Fibroblast of pulmonary artery (primary cell): ENCODE data around the gene CAMSAP3.

ENCODE experiments used
- DNase-seq: peaks from one replicate; pipeline ENCODE4 v3.0.0-alpha.2; 2010; ENCODE audit warnings: low read depth
- H3K4me3 ChIP-seq: replicated peaks from 2 replicates; pipeline ENCODE4 v1.5.1; 2011; ENCODE audit warnings: low read depth, mild to moderate bottlenecking, control low read depth, low read length, moderate library complexity
- TF ChIP-seq, protein P1 (sequence below): IDR thresholded peaks from 2 replicates; pipeline ENCODE4 v1.5.1; 2011; ENCODE audit warnings: mild to moderate bottlenecking, control low read depth, low read length, inconsistent platforms; ENCODE audit errors: missing control alignments

The CAMSAP3 gene

DNA sequence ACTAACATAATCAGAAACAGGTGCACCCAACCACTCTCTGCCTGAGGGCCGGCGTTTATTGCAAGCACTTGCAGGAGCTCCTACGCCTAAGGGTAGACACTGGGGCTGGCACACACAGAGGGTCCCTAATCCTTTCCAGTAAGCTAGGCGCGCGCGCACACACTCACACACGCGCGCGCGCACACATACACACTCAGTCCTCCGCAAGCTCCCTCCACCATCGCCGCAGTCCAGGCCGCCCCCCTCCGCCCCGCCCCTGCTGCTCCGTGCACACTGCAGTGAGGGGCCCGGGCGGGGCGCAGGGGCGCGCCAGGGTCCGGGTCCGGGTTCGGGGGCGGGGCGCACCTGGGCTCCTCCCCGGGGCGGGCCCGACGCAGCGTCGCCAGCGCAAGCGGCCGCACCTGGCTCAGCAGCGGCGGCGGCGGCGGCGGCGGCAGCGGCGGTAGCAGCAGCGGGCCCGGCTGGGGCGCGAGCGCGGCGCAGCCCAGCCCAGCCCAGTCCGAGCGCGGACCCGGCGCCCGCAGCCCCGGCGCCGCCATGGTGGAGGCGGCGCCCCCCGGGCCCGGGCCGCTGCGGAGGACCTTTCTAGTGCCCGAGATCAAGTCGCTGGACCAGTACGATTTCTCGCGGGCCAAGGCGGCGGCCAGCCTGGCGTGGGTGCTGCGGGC, at the start of gene CAMSAP3:
TSS of gene CAMSAP3 (plus strand) at position 398 of the 668 bp plus-strand sequence. CDS start at position 538, 140 bp downstream.
- TF ChIP-seq, protein P1, sequence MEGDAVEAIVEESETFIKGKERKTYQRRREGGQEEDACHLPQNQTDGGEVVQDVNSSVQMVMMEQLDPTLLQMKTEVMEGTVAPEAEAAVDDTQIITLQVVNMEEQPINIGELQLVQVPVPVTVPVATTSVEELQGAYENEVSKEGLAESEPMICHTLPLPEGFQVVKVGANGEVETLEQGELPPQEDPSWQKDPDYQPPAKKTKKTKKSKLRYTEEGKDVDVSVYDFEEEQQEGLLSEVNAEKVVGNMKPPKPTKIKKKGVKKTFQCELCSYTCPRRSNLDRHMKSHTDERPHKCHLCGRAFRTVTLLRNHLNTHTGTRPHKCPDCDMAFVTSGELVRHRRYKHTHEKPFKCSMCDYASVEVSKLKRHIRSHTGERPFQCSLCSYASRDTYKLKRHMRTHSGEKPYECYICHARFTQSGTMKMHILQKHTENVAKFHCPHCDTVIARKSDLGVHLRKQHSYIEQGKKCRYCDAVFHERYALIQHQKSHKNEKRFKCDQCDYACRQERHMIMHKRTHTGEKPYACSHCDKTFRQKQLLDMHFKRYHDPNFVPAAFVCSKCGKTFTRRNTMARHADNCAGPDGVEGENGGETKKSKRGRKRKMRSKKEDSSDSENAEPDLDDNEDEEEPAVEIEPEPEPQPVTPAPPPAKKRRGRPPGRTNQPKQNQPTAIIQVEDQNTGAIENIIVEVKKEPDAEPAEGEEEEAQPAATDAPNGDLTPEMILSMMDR = no peak
- DNase-seq = no peak
- no peak within 1 kb of the TSS for H3K4me3 ChIP-seq

DNA sequence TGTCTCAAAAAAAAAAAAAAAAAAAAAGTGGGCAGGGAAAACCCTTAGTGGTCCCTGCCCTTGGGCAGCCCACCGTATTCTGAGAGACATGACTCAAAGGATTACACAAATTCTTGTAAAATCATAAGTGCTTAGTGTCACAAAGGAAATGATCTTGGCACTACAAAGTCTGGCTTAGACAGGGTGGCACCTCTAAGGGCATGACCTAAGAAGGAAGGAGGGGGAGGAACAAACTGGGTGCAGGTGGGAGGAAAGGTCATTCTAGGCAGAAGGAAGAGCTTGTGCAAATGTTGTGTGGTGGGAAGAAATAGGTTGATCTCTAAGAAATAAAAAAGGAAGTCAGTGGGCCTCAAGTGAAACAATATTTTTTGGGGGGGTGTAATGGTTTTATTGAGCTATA, 49.8 kb upstream of the CAMSAP3 start:
- no peak for DNase-seq
- TF ChIP-seq, protein P1 = no peak
- H3K4me3 ChIP-seq = no peak overlapping the region

- no peak overlapping the region for H3K4me3 ChIP-seq
- TF ChIP-seq, protein P1 = no peak
- DNase-seq = no peak
Measured at GRCh38 chr19:7547159-7547558, 48.5 kb upstream of the CAMSAP3 start.

- TF ChIP-seq, protein P1 = no peak
- no peak for DNase-seq
- no peak overlapping the region for H3K4me3 ChIP-seq
Measured at GRCh38 chr19:7549429-7550148, 46.1 kb upstream of the CAMSAP3 start.

DNA sequence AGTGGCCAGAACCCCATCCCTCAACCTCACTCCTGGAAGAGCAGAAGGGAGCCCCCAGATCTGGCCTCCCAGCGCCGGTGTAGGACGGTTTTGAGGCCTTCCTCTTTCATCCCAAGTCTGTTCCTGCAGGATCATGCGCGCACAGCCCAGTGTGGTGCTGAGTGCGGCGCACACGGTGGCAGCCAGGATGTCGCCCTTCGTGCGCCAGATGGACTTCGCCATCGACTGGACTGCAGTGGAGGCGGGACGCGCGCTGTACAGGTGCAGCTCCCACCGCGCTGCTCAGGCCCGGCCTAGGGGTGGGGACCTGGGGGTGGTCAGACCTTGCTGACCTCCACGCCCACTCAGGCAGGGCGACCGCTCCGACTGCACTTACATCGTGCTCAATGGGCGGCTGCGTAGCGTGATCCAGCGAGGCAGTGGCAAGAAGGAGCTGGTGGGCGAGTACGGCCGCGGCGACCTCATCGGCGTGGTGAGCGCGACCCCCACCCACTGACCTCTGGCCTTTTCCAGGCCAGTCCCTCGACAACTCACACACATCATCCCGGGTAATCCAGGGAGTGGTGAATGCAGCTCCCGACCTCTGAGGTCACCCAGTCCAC, 45.4 kb upstream of the CAMSAP3 start:
- H3K4me3 ChIP-seq = no peak overlapping the region
- no peak for DNase-seq
- TF ChIP-seq, protein P1 = no peak

DNA sequence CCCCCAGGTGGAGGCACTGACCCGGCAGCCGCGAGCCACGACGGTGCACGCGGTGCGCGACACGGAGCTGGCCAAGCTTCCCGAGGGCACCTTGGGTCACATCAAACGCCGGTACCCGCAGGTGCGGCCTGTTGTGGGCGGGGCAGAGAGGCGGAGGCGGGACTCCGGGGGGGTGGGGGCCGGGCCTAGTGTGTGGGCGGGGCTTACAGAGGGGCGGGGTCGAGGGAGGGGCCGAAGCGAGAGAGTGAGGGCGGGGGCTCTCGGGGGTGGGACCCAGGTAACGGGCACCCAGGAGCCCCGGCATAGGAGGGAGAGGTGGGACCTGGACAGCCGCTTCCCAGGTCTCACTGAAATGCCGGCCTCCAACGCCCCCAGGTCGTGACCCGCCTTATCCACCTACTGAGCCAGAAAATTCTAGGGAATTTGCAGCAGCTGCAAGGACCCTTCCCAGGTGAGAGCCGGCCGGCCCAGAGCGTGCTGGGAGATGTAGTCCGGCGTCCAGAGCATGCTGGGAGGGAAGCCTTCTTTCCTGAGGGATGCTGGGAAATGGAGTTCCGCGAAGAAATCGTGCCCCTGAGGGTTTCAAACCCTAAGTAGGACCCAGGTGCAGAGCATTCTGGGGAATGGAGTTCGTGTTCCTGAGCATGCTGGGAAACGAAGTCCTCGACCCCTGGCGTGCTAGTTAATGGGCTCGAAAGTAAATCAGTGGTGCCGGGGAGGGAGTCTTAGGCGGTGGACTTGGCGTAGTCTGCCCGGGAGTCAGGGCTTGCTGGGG, 44.5 kb upstream of the CAMSAP3 start:
- H3K4me3 ChIP-seq = no peak overlapping the region
- peak; percentile 52 for DNase-seq
- TF ChIP-seq, protein P1 = no peak
